GM12878 (cell line): ENCODE measurements around the gene NCF2. TPM values are rescaled to one million over a fixed set of nuclear protein-coding genes. Genes with fewer than 3 reads are reported as not detected.

Experiments used
- ATAC-seq: fragments of 200-7000 bp; cut with Tn5 transposase; 3 replicates; pipeline ENCODE4 v1.9.1; 2020; ENCODE audit warnings: mild to moderate bottlenecking, moderate library complexity
- BruUV-seq: library from RNA; stranded (reverse); fragments of 400-500 nt; replicated peaks from 2 replicates; lab custom pipeline; 2021; lab: Mats Ljungman, UMichigan
- CTCF ChIA-PET: fragments of 300-600 bp; sonication (Branson Sonifier 250); formaldehyde crosslinking; extraction: SDS; loops from one replicate; lab custom pipeline; 2021; ENCODE audit warnings: inconsistent platforms; lab: Yijun Ruan, JAX
- POLR2A ChIA-PET: fragments of 350-600 bp; formaldehyde crosslinking; extraction: SDS; loops from one replicate; lab custom pipeline; 2021; ENCODE audit warnings: inconsistent platforms; lab: Charles Lee
- RAD21 ChIA-PET: fragments of 300-600 bp; sonication (Branson Sonifier 250); formaldehyde crosslinking; loops from one replicate; lab custom pipeline; 2023; ENCODE audit warnings: antibody characterized with exemption; ENCODE audit not compliant: unreplicated experiment; lab: Charles Lee
- SMC1A ChIA-PET: fragments of 300-600 bp; sonication (Branson Sonifier 250); formaldehyde crosslinking; loops from one replicate; lab custom pipeline; 2023; ENCODE audit not compliant: unreplicated experiment, uncharacterized antibody; lab: Charles Lee
- DNase-seq: peaks from one replicate; pipeline ENCODE4 v3.0.0-alpha.2; 2011; ENCODE audit warnings: low read depth, low spot score
- FAIRE-seq: peaks from 3 replicates; lab custom pipeline; 2011; peaks lifted over from hg19 to GRCh38; lab: Jason Lieb, UNC
- H2AFZ ChIP-seq: 2 replicates; pipeline ENCODE4 v1.6.0; 2011; ENCODE audit warnings: low read depth, low read length, control low read depth; ENCODE audit not compliant: control insufficient read depth
- H3K27ac ChIP-seq: 2 replicates; pipeline ENCODE4 v1.5.1; 2011; ENCODE audit warnings: control low read depth; ENCODE audit not compliant: control insufficient read depth, insufficient read depth
- H3K27me3 ChIP-seq, 2 experiments: replicated peaks in 1 of 2; 2 replicates each; pipeline versions ENCODE4 v1.6.0 to v1.6.1; 2011; ENCODE audit warnings: low read length in 1 of 2; ENCODE audit not compliant: control insufficient read depth in 2 of 2, insufficient read depth in 2 of 2
- H3K36me3 ChIP-seq, 2 experiments: 2 replicates each; pipeline ENCODE4 v1.5.1; 2011; ENCODE audit warnings: low read length in 1 of 2; ENCODE audit not compliant: control insufficient read depth in 2 of 2, insufficient read depth in 2 of 2
- H3K4me1 ChIP-seq: 2 replicates; pipeline ENCODE4 v1.6.1; 2011; ENCODE audit warnings: mild to moderate bottlenecking, low read length, moderate library complexity, mixed read lengths; ENCODE audit not compliant: control insufficient read depth, insufficient read depth
- H3K4me2 ChIP-seq: 2 replicates; pipeline ENCODE4 v1.6.0; 2011; ENCODE audit warnings: control low read depth; ENCODE audit not compliant: control insufficient read depth, insufficient read depth
- H3K4me3 ChIP-seq: fragments of 200-600 bp; sonication (generic); 2 replicates; pipeline ENCODE4 v1.5.1; 2016
- H3K79me2 ChIP-seq: 2 replicates; pipeline ENCODE4 v1.6.0; 2011; ENCODE audit warnings: low read length; ENCODE audit not compliant: control insufficient read depth, insufficient read depth
- H3K9ac ChIP-seq: 2 replicates; pipeline ENCODE4 v1.8.0; 2011; ENCODE audit warnings: low read length, control low read depth, mixed read lengths; ENCODE audit not compliant: control insufficient read depth, insufficient read depth
- H3K9me3 ChIP-seq: replicated peaks from 3 replicates; pipeline ENCODE4 v1.5.1; 2011; ENCODE audit warnings: mild to moderate bottlenecking, low read length; ENCODE audit not compliant: control insufficient read depth, insufficient read depth
- H4K20me1 ChIP-seq: 2 replicates; pipeline ENCODE4 v1.6.0; 2011; ENCODE audit not compliant: control insufficient read depth, insufficient read depth
- ATF7 ChIP-seq: fragments of 450-650 bp; IDR thresholded peaks from 2 replicates; pipeline ENCODE4 v1.6.1; 2016; ENCODE audit warnings: low read depth, mild to moderate bottlenecking
- CBFB ChIP-seq: IDR thresholded peaks from 2 replicates; pipeline ENCODE4 v1.6.1; 2016; ENCODE audit warnings: antibody characterized with exemption, low read depth
- CTCF ChIP-seq, 3 experiments: IDR thresholded peaks in 2 of 3; conservative IDR thresholded peaks in 1 of 3; 2 replicates each; pipeline ENCODE4 v1.5.1; 2011; ENCODE audit warnings: low read depth in 3 of 3, low read length in 3 of 3, mild to moderate bottlenecking in 3 of 3, control low read depth in 2 of 3, moderate library complexity in 2 of 3, inconsistent platforms in 1 of 3, mixed read lengths in 1 of 3; ENCODE audit not compliant: control insufficient read depth in 2 of 3, insufficient read depth in 1 of 3; ENCODE audit errors: extremely low read depth in 1 of 3
- ETV6 ChIP-seq, 2 experiments: fragments of 450-650 bp in 1 of 2; IDR thresholded peaks in 1 of 2; conservative IDR thresholded peaks in 1 of 2; 2 replicates each; pipeline ENCODE4 v1.6.1; 2014; ENCODE audit warnings: antibody characterized with exemption in 1 of 2, borderline replicate concordance in 1 of 2, low read depth in 1 of 2, mild to moderate bottlenecking in 1 of 2, moderate library complexity in 1 of 2
- FOXM1 ChIP-seq: IDR thresholded peaks from 2 replicates; pipeline ENCODE4 v1.6.1; 2012; ENCODE audit warnings: low read depth, mild to moderate bottlenecking, inconsistent platforms, low read length, moderate library complexity
- GABPA ChIP-seq: IDR thresholded peaks from 2 replicates; pipeline ENCODE4 v1.6.1; 2014; ENCODE audit warnings: antibody characterized with exemption, low read depth, mild to moderate bottlenecking, inconsistent platforms
- HDAC2 ChIP-seq: fragments of 200-600 bp; sonication (generic); IDR thresholded peaks from 2 replicates; pipeline ENCODE4 v1.6.1; 2017
- HDAC6 ChIP-seq: fragments of 200-600 bp; sonication (generic); IDR thresholded peaks from one replicate; pipeline ENCODE4 v1.8.0; 2017; ENCODE audit warnings: antibody characterized with exemption; ENCODE audit not compliant: unreplicated experiment
- IKZF2 ChIP-seq, 2 experiments: fragments of 450-650 bp; IDR thresholded peaks; 2 replicates each; pipeline ENCODE4 v1.6.1; 2017; ENCODE audit warnings: mild to moderate bottlenecking in 2 of 2, moderate library complexity in 2 of 2
- RUNX3 ChIP-seq: IDR thresholded peaks from 2 replicates; pipeline ENCODE4 v1.6.1; 2012; ENCODE audit warnings: low read length, inconsistent platforms
- SMAD5 ChIP-seq: IDR thresholded peaks from 2 replicates; pipeline ENCODE4 v1.6.1; 2016; ENCODE audit warnings: antibody characterized with exemption, low read depth
- SMC3 ChIP-seq: IDR thresholded peaks from 2 replicates; pipeline ENCODE4 v1.6.1; 2011; ENCODE audit warnings: low read length, improper control_type of control experiment, borderline replicate concordance
- SPI1 ChIP-seq: IDR thresholded peaks from 2 replicates; pipeline ENCODE4 v1.6.1; 2011; ENCODE audit warnings: low read depth, mild to moderate bottlenecking, low read length, moderate library complexity, borderline replicate concordance; ENCODE audit not compliant: insufficient read depth
- SREBF2 ChIP-seq: IDR thresholded peaks from 2 replicates; pipeline ENCODE4 v1.6.1; 2012; ENCODE audit warnings: mild to moderate bottlenecking, low read length
- SRF ChIP-seq, 2 experiments: IDR thresholded peaks; 2 replicates each; pipeline ENCODE4 v1.6.1; 2011; ENCODE audit warnings: low read depth in 2 of 2, low read length in 2 of 2, mild to moderate bottlenecking in 1 of 2, moderate library complexity in 1 of 2
- SUZ12 ChIP-seq: fragments of 200-600 bp; sonication (generic); IDR thresholded peaks from one replicate; pipeline ENCODE4 v1.6.1; 2018; ENCODE audit warnings: antibody characterized with exemption, mild to moderate bottlenecking; ENCODE audit not compliant: unreplicated experiment
- WGBS: methylation state at CpG from one replicate; pipeline ENCODE4 v1.1.6; 2016; ENCODE audit warnings: low lambda C conversion rate; ENCODE audit not compliant: insufficient replicate concordance, insufficient coverage; ENCODE audit errors: missing lambda C conversion rate; 5-methylcytosine and 5-hydroxymethylcytosine counted together
- in situ Hi-C: fragments of 300-500 bp; cut with MboI; formaldehyde crosslinking; loops from 9 replicates; pipeline ENCODE4 v1.14.3; 2018; ENCODE audit warnings: mixed read lengths
- intact Hi-C: fragments of 100-400 bp; cut with micrococcal nuclease; formaldehyde crosslinking; loops from one replicate; pipeline ENCODE4 v1.14.2; 2022; ENCODE audit not compliant: unreplicated experiment
- polyA plus RNA-seq, 11 experiments: library from polyadenylated mRNA; depleted of rRNA in 4 of 11; unstranded in 6 of 11; stranded (reverse) in 5 of 11; fragments of >200 nt; fragmentation: Nextera tagmentation in 4 of 11; fragmentation: Illumina TruSeq in 1 of 11; extraction: Ambion mirVana in 4 of 11; extraction: Trizol in 1 of 11; gene quantifications; 1 replicate in 1 of 11; 2 replicates in 10 of 11; pipeline versions ENCODE4 v1.2.1 to v1.2.3, GENCODE V29; 2011 to 2016; ENCODE audit warnings: inconsistent platforms in 2 of 11, missing spikeins in 2 of 11, low read depth in 1 of 11
- total RNA-seq, 4 experiments: library from RNA; depleted of rRNA in 3 of 4; stranded (reverse); fragments of >200 nt in 3 of 4; fragmentation: Illumina TruSeq in 1 of 4; extraction: Trizol in 1 of 4; gene quantifications; 2 replicates each; pipeline versions ENCODE4 v1.2.1 to v1.2.3, GENCODE V29; 2013 to 2021
- TF ChIP-seq, protein P1 (sequence below): IDR thresholded peaks from 2 replicates; pipeline ENCODE4 v1.6.1; 2011; ENCODE audit warnings: mild to moderate bottlenecking, low read depth, low read length, moderate library complexity; ENCODE audit not compliant: insufficient replicate concordance

NCF2 gene
- total and polyA plus RNA-seq, 10 of the 15 experiments (the other 5 are each of a cell fraction or from before 2014, with no cell fraction given): 31.4 to 256 (median 77.1) TPM

DNA sequence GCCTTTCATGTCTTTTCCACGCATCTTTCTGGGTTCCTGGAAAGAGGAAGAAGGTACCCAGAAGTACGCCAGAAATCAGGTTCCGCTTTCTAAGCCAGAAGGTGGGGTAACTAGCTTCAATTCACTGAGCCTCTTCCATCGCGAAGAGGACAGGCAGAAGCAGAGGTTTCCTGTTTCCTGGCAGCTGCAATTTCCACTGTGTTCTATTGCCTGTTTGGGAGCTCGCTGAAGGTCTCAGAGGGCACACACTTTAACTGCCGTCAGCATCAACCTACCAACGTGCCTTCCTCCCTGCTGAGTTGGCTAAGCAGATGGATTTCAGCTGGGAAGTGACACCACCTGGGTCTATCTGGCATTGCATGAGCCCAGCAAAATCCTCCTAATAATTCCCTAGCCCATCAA lies 10.0 kb downstream of the NCF2 start:
- in situ Hi-C loops: no loop called here
- intact Hi-C loops: no loop called here
- DNase-seq (no peak), FAIRE-seq (peak; percentile 27), ATAC-seq (peak; percentile 63)
- H3K27me3 ChIP-seq: no peaks in the 10 kb centered on the region
- H4K20me1 ChIP-seq: no peaks in the 10 kb centered on the region
- H3K9me3 ChIP-seq: no peaks in the 10 kb centered on the region
- H3K4me1 ChIP-seq: peaks cover 7% of the 10 kb centered on the region
- H2AFZ ChIP-seq: peak overlapping the region; percentile 29
- H3K4me2 ChIP-seq: peak overlapping the region; percentile 36
- H3K79me2 ChIP-seq: no peaks in the 10 kb centered on the region
- RAD21 ChIA-PET: interaction anchor here (0.8 to 2.9 kb wide), 13 partner anchors 8 to 105 kb away, joined by 3 to 12 read pairs (median 5); partner anchors contain the start of gene NCF2
- no peak overlapping the region for H3K27ac ChIP-seq
- CTCF ChIA-PET: interaction anchor here (0.5 to 4.1 kb wide), 21 partner anchors 9 to 298 kb away, joined by 3 to 18 read pairs (median 5); partner anchors contain the start of gene NCF2
- SMC1A ChIA-PET: interaction anchor here (0.7 to 4.8 kb wide), 27 partner anchors 8 to 897 kb away, joined by 3 to 50 read pairs (median 4); partner anchors contain the start of gene NCF2
- BruUV-seq: no TSS peak
- peaks cover 3 to 19% of the 10 kb centered on the region in 2 experiments; a peak in 2 of 4 replicates for H3K36me3 ChIP-seq
- H3K9ac ChIP-seq: no peak overlapping the region
- POLR2A ChIA-PET: interaction anchor here (0.7 to 1.5 kb wide), 9 partner anchors 8 to 968 kb away, joined by 3 to 13 read pairs (median 5); partner anchors contain the start of gene NCF2
- WGBS: 10% methylated on average over 8 of the region's 8 CpGs
- no peak overlapping the region for H3K4me3 ChIP-seq
- TF ChIP-seq CBFB (no peak), ATF7 (no peak), SPI1 (peak; percentile 54; the same call in 1 of the 2 replicates), SMAD5 (no peak), FOXM1 (no peak), SRF (IDR thresholded peaks at IDR 0.05; ENCODE audit: low read depth in 2 of 2, low read length in 2 of 2) (no peak), SREBF2 (no peak), CTCF (IDR thresholded peaks at IDR 0.05 in 2 of 3, conservative IDR thresholded peaks at IDR 0.05 in 1 of 3; ENCODE audit: control insufficient read depth in 2 of 3, extremely low read depth in 1 of 3, insufficient read depth in 1 of 3, low read depth in 3 of 3, low read length in 3 of 3) (peak; percentile 34; a peak in 4 of 6 replicates), HDAC2 (no peak), HDAC6 (no peak), RUNX3 (no peak), GABPA (no peak), SMC3 (peak; percentile 22; the same call in 1 of the 2 replicates), ETV6 (conservative IDR thresholded peaks at IDR 0.05 in 1 of 2, IDR thresholded peaks at IDR 0.05 in 1 of 2; ENCODE audit: borderline replicate concordance in 1 of 2, low read depth in 1 of 2) (peak in 1 of 2 experiments; percentile 47; a peak in 1 of 4 replicates), SUZ12 (no peak), IKZF2 (IDR thresholded peaks at IDR 0.05) (0 out of 4 replicates have a peak, but pooled peaks of 1 of the 2 experiments have one; percentile 22)
- TF ChIP-seq, protein P1, sequence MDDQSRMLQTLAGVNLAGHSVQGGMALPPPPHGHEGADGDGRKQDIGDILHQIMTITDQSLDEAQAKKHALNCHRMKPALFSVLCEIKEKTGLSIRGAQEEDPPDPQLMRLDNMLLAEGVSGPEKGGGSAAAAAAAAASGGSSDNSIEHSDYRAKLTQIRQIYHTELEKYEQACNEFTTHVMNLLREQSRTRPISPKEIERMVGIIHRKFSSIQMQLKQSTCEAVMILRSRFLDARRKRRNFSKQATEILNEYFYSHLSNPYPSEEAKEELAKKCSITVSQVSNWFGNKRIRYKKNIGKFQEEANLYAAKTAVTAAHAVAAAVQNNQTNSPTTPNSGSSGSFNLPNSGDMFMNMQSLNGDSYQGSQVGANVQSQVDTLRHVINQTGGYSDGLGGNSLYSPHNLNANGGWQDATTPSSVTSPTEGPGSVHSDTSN: no peak
